Measurements from ENCODE around the gene RPL12.

Gene RPL12

DNA sequence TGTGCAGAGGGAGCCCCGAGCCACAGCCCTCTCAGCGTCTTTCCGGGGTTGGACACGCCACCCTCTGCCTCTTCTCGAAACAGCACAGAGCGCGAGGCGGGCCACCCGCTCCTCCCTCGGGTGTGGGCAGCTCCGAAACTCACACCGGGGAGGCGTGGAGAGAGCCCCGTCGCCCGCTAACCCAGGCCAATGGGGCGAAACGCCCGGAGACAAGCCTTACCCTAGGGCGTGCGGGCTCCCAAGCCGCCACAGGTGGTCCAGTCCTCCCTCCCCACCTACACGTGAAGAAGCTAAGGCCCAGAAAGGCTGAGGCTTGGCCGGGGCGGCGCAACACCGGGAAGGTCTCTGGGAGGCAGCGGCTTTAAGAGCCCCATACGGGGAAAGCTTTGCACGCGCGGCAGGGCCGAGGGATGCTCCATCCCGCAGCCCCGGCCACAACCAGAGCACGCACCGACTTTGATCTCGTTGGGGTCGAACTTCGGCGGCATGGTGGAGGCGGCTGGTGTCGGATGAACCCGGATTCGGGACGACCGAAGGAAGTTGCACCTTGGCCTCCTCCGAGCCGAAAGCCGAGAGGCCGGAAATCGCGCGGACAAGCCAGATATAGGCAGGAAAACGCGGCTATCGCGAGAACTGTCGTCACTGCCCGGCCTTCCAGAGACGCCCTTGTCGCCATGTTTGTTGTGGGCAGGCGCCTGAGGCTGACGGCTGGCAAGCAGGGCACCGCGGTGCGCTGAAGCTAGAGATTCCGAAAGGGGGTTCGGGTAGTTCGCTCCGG is at the start of gene RPL12, which contains the start of gene LRSAM1:
Gene RPL12, minus strand, starts transcription at position 577 of the 778 bp plus-strand sequence. Its CDS starts 89 bp downstream, at position 488.
Gene LRSAM1, plus strand, starts transcription at position 681 of the 778 bp plus-strand sequence. CDS start 3,018 bp downstream, outside the sequence.
- peak; percentile 28 to 98 (median 92) for DNase-seq

DNA sequence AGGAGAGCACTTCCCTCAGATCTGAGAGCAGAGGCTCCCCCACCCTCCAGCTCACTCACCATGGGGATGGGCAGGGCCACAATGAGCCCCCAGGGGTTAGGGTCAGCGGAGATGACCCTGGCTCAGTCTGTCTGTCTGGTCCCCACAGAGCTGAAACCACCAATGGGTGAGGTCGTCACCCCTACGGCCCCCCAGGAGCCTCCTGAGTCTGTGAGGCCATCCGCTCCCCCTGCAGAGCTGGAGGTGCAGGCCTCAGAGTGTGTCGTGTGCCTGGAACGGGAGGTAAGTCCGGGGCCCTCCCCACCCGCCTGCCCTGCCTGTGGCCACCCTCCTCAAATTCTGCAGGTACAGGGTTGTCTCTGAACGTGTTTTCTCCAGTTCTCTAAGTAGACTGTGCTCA is 49.7 kb upstream of the RPL12 start:
- no peak for DNase-seq

DNA sequence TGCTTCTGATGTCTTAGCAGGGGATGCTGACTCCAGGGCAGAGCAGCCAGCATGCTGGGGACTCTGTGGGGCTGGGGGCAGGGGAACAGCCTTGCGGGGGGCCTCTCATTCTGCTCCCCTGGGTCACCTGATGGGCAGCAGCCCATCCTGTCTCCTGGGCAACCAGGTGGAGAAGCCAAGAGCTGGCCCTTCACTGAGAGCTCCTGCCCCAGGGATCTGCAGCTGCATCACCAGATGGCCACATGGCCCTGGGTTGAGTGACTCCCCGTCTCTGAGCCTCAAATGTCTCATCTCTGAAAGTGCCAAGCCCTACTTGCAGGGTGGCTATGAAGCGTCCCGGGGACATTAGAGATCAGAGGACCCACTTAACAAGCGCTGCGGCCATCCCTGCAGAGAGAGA is 49.2 kb upstream of the RPL12 start:
- DNase-seq: no peak

DNA sequence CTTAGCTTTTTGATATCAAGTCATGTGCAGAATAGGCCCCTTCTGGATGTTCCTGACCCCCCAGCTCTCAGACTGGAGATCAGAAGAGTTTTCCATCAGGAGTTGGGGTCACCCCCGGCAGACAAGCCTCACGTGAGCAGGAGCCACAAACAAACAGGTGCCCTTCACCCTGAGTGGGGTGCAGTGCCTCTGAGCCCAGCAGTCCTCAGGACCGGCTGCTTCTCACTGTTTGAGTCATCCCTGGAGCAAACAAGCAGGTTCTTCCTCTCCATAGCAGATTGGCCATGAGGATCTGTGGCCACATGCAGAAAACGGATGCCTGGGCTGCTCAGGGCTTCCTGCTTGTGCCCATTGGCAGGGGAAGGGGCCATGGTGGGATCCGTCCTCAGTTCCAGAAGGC is 47.1 kb upstream of the RPL12 start:
- no peak for DNase-seq

DNA sequence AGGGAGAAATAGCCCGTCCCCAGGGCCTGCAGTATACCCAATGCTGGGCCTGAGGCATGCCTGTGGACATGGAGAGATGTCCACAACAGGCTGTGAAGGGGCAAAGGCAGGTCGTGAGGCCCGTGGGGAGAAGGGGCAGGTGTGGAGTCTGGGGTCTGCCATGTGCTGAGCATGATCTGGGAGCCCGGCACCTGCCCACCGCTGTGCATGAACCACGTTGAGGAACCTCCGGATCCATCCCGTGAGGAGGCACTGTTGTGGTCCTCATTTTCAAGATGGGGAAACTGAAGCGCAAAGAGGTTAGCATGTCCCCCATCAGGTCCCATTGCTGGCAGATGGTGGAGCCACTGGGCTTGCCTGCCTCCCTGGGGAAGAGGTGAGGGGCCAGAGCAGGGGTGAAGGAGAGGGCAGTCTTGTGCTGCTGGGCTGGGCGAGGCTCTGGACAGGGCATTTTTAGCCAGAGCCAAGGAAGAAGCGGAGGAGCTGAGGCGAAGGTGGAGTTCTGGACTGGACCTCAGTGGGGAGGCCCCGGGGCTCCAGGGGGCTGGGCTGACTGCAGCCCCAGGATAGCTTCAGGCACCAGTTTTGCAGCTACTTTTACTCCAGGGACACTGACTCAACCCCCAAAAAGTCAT is 46.6 kb upstream of the RPL12 start:
- DNase-seq: no peak

DNA sequence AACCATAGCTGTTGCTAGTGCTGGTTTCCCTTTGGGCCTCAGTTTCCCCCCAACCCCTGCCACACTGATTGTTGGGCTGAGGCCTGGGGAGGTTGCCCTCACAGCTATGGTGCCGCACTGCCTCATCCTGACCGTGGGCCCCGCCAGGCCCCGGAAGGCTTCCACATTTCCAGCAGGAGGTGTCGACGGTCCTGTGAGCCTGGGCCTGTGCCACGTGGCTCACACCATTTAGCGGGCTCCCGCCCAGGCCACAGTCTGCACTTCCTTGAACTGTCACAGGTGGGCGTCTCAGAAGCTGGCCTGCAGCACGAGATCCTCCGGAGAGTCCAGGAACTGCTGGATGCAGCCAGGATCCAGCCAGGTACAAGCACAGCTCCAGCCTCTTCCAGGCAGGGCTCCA is 45.8 kb upstream of the RPL12 start:
- no peak for DNase-seq

DNA sequence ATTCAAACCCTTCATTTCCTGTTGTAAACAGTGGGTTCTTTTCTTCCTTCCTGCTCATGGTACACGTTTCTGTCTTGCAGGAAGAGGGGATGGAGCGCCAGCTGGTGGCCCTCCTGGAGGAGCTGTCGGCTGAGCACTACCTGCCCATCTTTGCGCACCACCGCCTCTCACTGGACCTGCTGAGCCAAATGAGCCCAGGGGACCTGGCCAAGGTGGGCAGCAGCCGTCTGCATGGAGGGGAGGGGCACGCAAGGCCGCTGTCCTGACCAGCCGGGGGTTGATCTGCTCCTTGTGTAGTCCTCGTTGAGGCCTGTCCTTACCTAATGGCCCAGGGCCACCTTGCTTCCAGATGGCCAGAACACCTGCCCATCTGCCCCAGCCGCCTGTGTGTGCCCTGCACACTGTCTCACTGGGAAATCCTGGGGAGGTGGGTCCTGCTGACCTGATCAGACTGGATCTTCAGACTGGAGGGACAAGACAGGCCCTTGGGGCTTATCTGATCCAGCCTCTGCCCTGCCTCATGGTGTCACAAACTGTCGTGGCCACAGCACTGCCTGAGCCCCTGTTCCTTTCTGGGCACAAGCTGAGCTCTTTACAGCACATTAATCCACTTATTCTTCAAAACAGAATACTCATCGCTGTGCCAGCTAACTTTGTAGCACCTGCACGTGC is 44.8 kb upstream of the RPL12 start:
- peak in 1 of 58 donors; percentile 26 for DNase-seq

DNA sequence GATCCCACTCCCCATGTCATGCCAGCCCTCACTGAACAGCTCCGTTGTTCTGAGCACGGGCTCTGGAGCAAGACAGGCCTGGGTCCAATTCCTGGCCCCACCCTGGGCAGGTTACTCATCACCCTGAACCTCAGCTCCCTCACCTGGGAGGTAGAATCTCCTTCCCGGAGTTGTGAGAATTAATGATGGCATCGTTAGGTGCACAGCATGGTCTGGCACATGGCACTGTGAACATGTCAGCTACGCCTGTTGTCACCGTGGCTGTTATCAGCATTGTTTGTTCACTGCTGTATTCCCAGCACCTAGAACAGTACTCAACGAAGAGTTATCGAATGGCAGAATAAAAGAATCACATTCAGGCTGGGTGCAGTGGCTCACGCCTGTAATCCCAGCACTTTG is 43.1 kb upstream of the RPL12 start:
- DNase-seq: no peak

DNA sequence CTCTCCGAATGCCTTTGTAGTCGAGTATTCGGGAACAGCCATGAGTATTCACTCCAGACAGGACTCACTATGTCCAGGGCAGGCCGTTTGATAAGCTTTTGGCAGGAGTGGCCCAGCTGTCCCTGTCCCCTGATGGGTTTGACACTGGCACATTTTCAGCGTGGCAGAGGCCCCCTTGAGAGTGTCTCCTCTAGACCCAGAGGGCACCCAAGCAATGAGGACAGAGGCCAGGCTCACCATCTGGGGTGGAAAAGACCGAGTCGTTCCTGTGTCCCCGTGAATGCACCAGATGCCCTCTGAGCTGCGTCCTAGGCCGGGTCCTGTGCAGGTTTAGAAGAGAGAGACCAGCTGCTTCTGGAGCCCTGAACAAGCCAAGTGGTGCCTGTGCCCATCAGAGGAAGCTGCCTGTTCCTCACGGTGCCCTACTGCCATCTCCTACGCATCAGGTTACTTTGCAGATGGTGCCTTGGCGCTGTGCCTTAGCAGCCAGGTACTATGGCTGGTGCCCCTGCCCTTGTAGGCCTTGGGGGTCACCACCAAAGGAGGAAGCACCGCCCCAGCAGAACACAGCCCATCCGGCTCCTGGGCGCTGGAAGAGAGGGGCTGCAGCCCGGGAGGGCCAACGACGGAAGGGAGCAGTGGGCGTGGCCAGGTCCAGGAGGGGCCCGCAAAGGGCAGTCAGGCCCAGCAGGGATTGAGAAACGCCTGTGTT is 42.5 kb upstream of the RPL12 start:
- DNase-seq: no peak

DNA sequence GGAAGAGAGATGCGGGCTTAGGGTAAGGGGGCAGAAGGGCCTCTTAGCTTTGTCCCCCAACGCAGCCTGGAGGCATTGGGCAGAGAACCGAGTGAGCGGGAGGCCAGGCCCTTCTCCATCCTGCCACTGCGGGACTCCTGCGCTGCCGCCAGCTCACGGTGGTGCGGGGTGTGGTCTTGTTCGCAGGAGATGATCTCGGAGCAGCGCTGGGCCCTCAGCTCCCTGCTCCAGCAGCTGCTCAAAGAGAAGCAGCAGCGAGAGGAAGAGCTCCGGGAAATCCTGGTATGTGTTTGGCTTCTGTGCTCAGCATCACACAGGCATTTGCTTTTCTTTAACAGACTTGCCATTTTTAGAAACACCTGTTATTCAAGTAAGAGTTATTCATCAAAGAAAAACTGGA is 41.4 kb upstream of the RPL12 start:
- DNase-seq: no peak

DNA sequence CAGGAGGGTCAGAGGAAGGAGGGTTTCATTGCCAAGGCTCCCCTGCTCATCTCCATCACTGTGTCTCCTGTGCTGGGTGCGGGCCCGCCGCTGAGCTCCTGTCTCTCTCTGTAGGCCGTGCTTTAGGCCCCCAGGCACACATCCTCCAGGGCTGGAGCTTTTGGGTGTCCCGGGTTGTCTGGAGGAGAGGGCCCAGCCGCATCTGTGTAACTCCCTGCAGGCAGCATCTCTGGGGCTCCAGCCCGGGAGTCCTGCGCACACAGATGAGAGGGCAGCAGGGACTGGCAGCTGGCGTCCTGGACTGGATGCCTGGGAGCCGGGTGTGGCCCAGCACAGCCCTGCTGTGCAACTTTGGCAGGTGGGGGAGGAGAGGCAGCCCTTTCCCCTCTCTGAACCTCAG is 40.3 kb upstream of the RPL12 start:
- no peak for DNase-seq

DNA sequence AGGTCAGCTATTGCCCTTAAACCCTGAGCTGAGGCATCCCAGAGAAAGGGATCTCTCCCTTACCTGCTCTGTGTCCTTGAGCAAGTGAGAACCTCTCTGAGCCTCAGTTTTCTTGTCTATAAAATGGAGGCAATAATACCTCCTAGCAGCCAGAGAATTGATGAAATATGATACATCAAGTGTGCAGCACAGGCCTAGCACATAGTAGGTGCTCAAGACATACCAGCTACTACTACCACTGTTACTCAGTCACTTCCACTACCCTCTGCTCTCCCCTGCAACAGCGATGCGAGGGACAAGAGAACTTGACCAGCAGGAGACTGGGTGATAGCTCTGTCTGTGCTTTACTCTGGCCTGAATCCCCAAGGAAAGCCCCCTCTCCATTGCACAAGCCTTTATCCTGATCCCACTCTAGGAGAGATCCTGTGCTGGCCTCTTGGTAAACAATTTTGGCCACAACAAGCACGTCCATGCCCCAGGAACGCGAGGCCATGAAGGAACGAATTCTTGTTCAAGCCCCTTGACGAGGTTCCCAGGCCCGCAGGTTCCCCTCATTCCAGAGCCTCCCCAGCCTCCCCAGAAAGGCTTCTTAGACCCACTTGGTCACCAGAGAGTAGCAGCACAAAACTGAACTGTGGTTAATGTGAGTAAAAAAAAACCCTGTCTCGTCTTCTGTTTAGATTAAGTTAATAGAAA is 39.5 kb upstream of the RPL12 start:
- no peak for DNase-seq

DNA sequence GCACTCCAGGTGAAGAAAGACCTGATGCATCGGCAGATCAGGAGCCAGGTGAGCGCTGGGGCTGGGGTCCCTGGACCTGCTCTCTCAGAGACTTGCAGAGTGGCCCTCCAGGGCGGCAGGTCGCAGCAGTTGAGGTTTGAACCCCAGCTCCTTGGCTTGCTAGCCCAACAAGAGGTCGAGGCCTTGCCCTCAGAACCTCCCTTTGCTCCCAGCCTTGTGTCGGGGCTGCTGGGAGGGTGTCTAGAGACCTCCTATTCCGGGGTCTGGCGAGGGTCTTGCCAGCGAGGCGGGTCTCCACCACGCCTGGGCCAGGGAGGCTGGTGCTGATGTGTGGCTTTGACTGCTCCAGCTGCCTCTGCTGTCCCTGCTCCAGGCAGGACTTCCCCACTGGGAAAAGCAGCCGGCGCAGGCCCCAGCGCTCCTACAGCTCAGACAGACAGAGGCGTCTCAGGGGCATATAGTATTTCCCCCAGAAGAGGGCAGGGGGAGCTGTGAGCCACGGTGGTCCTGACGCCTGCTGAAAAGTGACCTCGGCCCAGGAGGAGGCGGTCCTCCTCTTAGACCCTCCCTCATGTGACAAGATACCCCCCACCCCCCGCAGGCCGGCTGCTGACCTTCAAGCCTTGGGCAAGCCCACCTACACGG is 38.4 kb upstream of the RPL12 start:
- no peak for DNase-seq

DNA sequence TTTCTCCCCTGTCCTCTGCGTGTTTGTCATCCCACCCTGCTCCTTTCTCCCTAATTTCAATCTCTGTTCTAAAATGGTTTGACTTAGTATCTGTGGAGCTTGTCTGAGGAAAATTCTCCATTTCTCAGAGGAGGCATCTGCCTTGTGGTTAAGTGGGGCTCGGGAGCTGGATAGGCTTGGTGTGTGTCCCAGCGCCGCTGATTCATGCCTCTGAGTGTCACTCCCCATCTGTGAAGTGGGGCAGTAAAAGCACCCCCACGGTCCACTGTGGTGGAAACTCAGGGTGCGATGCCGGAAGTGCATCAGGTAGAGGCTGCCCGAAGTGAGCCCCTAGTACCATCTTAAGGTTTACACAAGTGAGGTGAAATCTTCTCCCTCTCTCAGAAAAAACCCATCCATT is 37.7 kb upstream of the RPL12 start:
- DNase-seq: no peak

DNA sequence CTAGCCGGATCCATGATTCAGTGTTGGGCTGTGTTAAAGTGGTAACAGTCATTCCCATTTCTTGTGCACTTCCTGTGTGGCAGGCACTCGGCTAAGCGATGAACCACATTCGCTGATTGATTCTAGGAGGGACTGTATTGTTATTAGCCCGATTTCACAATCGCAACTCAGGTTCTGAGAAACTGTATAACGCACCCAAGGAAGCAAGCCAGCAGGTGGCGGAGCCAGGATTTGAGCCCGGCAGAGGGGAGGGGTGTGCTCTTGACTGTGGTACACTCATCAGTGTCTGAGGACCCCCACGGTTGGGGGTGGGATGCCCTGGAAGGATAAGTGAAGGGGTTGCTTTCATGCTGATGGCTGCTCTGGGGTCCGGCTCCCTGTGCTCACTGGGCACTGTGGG is 34.8 kb upstream of the RPL12 start:
- no peak for DNase-seq

DNA sequence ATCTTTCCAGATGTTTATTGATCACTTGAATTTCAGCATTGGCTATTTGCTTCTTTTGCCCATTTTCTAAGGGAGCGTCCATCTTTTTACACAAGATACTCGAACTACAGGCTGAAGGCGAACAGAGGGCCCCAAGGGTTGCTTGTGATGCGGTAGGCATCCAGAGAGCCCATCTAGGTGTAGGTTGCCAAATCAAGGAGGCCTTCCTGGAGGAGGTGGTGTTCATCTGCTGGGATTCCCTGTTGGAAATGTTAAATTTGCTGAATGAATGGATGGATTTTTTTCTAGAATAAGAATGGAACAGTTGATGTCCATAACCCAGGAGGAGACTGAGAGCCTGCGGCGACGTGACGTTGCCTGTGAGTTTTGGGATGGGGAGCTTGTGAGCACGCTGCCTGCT is 31.5 kb upstream of the RPL12 start:
- no peak for DNase-seq

DNA sequence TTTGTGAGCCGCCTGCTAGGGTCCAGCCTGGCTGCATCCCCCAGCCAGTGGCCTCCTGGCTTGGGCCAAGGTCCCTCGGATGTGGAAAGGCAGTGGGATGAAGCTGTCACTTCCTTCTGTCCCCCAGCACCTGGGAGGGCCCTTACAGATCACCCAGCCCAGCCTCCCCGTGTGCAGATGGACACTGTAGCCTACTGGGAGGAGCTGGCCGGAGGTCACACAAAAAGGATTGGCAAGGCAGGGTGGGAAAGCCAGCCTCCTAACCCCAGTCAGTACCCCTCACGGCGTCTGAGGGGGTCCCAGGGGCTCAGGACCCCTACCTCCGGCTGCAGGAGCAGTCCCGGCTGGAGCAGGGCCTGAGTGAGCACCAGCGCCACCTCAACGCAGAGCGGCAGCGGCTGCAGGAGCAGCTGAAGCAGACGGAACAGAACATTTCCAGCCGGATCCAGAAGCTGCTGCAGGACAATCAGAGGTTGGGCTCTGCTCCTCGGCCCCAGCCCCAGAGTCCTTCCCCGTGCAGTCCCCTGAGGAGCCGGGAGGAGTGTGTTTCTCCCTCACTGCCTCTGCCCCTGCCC is 28.4 kb upstream of the RPL12 start:
- DNase-seq: no peak

DNA sequence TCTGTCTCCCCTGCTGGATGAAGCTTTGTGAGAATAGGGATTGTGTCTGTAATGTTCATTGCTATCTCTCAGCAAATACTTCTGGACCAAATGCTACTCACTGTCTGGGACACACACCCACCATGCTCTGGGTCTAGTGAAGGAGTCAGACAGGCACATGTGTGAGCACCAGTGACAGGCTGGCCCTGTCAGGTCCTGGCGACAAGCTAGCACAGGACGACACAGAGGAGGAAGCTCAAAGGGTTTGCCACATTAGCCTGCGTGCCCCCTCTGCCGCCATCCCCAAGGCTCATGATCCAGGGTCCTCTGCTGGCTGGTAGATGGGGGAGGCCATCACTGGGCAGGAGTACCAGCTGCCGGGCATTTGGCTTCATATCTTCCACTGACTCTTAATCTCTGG is 23.4 kb upstream of the RPL12 start:
- DNase-seq: no peak

DNA sequence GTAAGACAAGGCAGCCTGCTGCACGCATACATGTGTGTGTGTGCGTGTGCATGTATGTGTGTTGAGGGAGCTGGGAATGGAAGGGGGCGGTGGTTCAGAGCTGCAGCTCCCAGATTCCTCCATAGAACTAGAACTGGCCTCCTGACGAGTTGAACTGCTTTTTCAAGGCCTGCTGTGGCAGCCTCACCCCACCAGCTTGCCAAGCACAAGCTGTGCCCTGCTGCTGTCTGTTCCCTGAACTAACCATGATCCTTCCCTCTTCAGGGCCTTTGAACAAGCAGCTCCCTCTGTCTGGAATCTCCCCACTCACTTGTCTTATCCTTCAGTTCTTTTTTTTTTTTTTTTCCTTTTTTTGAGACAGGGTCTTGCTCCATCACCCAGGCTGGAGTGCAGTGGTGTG is 22.7 kb upstream of the RPL12 start:
- no peak for DNase-seq

DNA sequence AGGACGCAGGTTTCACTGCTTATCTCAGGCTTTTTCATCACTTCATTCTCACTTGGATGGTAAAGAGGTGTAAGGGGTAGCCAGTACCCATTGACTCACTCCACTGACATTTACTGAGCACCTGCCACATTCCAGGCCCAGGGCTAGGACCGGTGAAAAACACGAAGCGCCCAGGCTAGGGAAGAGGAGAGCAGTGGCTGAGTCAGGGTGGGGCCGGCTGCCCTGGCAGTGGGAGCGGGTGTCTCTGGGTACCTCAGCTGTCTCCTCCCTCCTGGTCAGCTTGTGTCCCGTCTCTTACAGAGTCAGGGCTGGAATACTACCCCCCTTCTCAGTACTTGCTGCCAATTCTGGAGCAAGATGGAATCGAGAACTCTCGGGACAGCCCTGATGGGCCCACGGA is 22.3 kb upstream of the RPL12 start:
- no peak for DNase-seq
